B cell (primary cell): ENCODE measurements around the gene CBX7. TPM values are rescaled to one million over a fixed set of nuclear protein-coding genes. Genes with fewer than 3 reads are reported as not detected.

Source experiments
- ATAC-seq: fragments of 200-7000 bp; cut with Tn5 transposase; one replicate; pipeline ENCODE4 v1.10.0; 2021; ENCODE audit warnings: low read depth, mild to moderate bottlenecking, moderate number of reproducible peaks, moderate library complexity
- CTCF ChIA-PET: fragments of 350-600 bp; sonication (Branson Sonifier 250); formaldehyde crosslinking; loops from one replicate; lab custom pipeline; 2021; ENCODE audit warnings: antibody characterized with exemption, inconsistent platforms; lab: Charles Lee
- POLR2A ChIA-PET: fragments of 350-600 bp; sonication (Branson Sonifier 250); formaldehyde crosslinking; loops from one replicate; lab custom pipeline; 2021; ENCODE audit warnings: antibody characterized with exemption; lab: Charles Lee
- DNase-seq: peaks from one replicate; pipeline ENCODE4 v3.0.0; 2013
- H2AFZ ChIP-seq: 2 replicates; pipeline ENCODE4 v1.6.1; 2012; ENCODE audit warnings: mild to moderate bottlenecking, low read depth, low read length; ENCODE audit not compliant: insufficient read depth, poor library complexity, severe bottlenecking
- H3K27ac ChIP-seq, 2 donors: 1 replicate in 1 of 2; 2 replicates in 1 of 2; pipeline ENCODE4 v1.5.1; 2012 to 2013; ENCODE audit warnings: low read length in 2 of 2, mild to moderate bottlenecking in 2 of 2, moderate library complexity in 1 of 2
- H3K27me3 ChIP-seq, 4 experiments: fragments of 200-600 bp in 1 of 4; sonication (generic) in 1 of 4; replicated peaks in 1 of 4; 1 replicate in 2 of 4; 2 replicates in 2 of 4; pipeline versions ENCODE4 v1.6.1 to v1.7.0; 2013 to 2016; ENCODE audit warnings: low read length in 3 of 4, mild to moderate bottlenecking in 2 of 4, mixed read lengths in 1 of 4, moderate library complexity in 1 of 4; ENCODE audit not compliant: insufficient read depth in 4 of 4, control insufficient read depth in 3 of 4; ENCODE audit errors: control extremely low read depth in 1 of 4
- H3K36me3 ChIP-seq, 2 experiments: replicated peaks in 1 of 2; 1 replicate in 1 of 2; 2 replicates in 1 of 2; pipeline versions ENCODE4 v1.6.1 to v1.7.1; 2013; ENCODE audit warnings: low read length in 1 of 2; ENCODE audit not compliant: insufficient read depth in 2 of 2, control insufficient read depth in 1 of 2; ENCODE audit errors: control extremely low read depth in 1 of 2, extremely low read depth in 1 of 2
- H3K4me1 ChIP-seq, 2 donors: fragments of 200-600 bp in 1 of 2; sonication (generic) in 1 of 2; 1 replicate in 1 of 2; 2 replicates in 1 of 2; pipeline versions ENCODE4 v1.5.1 to v1.6.1; 2013 to 2017; ENCODE audit warnings: low read length in 2 of 2; ENCODE audit not compliant: control insufficient read depth in 2 of 2, insufficient read depth in 2 of 2
- H3K4me2 ChIP-seq: replicated peaks from 2 replicates; pipeline ENCODE3; 2012; ENCODE audit warnings: mild to moderate bottlenecking, low read depth, low read length; ENCODE audit not compliant: poor library complexity, severe bottlenecking
- H3K4me3 ChIP-seq, 5 experiments: fragments of 200-600 bp in 1 of 5; sonication (generic) in 1 of 5; 1 replicate in 3 of 5; 2 replicates in 2 of 5; pipeline versions ENCODE4 v1.5.1 to v1.7.0; 2011 to 2016; ENCODE audit warnings: low read length in 4 of 5, mild to moderate bottlenecking in 4 of 5, low read depth in 2 of 5, control low read depth in 1 of 5, moderate library complexity in 1 of 5; ENCODE audit not compliant: insufficient read depth in 1 of 5; ENCODE audit errors: control extremely low read depth in 1 of 5, extremely low read depth in 1 of 5
- H3K79me2 ChIP-seq: fragments of 200-600 bp; sonication (generic); one replicate; pipeline ENCODE4 v1.6.0; 2016; ENCODE audit warnings: low read length; ENCODE audit not compliant: control insufficient read depth, insufficient read depth
- H3K9ac ChIP-seq: fragments of 200-600 bp; sonication (generic); 2 replicates; pipeline ENCODE4 v1.6.1; 2017; ENCODE audit warnings: mild to moderate bottlenecking, low read length, moderate library complexity
- H3K9me3 ChIP-seq, 3 donors: one replicate each; pipeline versions ENCODE4 v1.6.1 to v1.7.1; 2013; ENCODE audit warnings: low read length in 2 of 3; ENCODE audit not compliant: control insufficient read depth in 2 of 3, insufficient read depth in 1 of 3; ENCODE audit errors: control extremely low read depth in 1 of 3
- H4K20me1 ChIP-seq: 2 replicates; pipeline ENCODE4 v1.6.0; 2012; ENCODE audit warnings: mild to moderate bottlenecking, low read length; ENCODE audit not compliant: insufficient read depth, control insufficient read depth, poor library complexity, severe bottlenecking
- H3K27ac Mint-ChIP-seq: one replicate; pipeline ENCODE4 v1.8.0; 2021; ENCODE audit warnings: mixed read lengths
- H3K27me3 Mint-ChIP-seq: one replicate; pipeline ENCODE4 v1.8.0; 2021; ENCODE audit warnings: mixed read lengths
- H3K4me1 Mint-ChIP-seq: one replicate; pipeline ENCODE4 v1.8.0; 2021; ENCODE audit warnings: mixed read lengths
- H3K4me3 Mint-ChIP-seq: one replicate; pipeline ENCODE4 v1.8.0; 2021; ENCODE audit warnings: mixed read lengths
- H3K9me3 Mint-ChIP-seq: one replicate; pipeline ENCODE4 v1.8.0; 2022; ENCODE audit warnings: mixed read lengths; ENCODE audit not compliant: insufficient read depth
- EZH2 ChIP-seq: IDR thresholded peaks from 2 replicates; pipeline ENCODE4 v1.6.1; 2012; ENCODE audit warnings: borderline replicate concordance, low read depth, mild to moderate bottlenecking, moderate library complexity, low read length; ENCODE audit not compliant: insufficient read depth, poor library complexity, severe bottlenecking
- WGBS: methylation state at CpG from one replicate; pipeline ENCODE4 v1.1.5; 2013; ENCODE audit warnings: missing lambda C conversion rate; ENCODE audit not compliant: insufficient coverage; 5-methylcytosine and 5-hydroxymethylcytosine counted together
- intact Hi-C: fragments of 100-400 bp; cut with micrococcal nuclease; formaldehyde crosslinking; loops from one replicate; pipeline ENCODE4 v1.10.0; 2022
- polyA plus RNA-seq: library from polyadenylated mRNA; depleted of rRNA; stranded (reverse); fragments of >200 nt; gene quantifications from 2 replicates; pipeline ENCODE4 v1.2.3, GENCODE V29; 2012
- total RNA-seq, 2 donors: library from RNA; stranded (reverse); fragments of 120-200 nt in 1 of 2; gene quantifications; 1 replicate in 1 of 2; 2 replicates in 1 of 2; pipeline versions ENCODE4 v1.2.3 to v1.2.4, GENCODE V29; 2013 to 2022
- TF ChIP-seq, protein P1 (sequence below): fragments of 200-600 bp; IDR thresholded peaks from one replicate; pipeline ENCODE4 v1.8.0; 2022; ENCODE audit warnings: antibody characterized with exemption, mild to moderate bottlenecking

CBX7 gene
- total and polyA plus RNA-seq, 2 donors (not counting 1 experiment from before 2014, with no cell fraction given) = 83.6 to 141 TPM

DNA sequence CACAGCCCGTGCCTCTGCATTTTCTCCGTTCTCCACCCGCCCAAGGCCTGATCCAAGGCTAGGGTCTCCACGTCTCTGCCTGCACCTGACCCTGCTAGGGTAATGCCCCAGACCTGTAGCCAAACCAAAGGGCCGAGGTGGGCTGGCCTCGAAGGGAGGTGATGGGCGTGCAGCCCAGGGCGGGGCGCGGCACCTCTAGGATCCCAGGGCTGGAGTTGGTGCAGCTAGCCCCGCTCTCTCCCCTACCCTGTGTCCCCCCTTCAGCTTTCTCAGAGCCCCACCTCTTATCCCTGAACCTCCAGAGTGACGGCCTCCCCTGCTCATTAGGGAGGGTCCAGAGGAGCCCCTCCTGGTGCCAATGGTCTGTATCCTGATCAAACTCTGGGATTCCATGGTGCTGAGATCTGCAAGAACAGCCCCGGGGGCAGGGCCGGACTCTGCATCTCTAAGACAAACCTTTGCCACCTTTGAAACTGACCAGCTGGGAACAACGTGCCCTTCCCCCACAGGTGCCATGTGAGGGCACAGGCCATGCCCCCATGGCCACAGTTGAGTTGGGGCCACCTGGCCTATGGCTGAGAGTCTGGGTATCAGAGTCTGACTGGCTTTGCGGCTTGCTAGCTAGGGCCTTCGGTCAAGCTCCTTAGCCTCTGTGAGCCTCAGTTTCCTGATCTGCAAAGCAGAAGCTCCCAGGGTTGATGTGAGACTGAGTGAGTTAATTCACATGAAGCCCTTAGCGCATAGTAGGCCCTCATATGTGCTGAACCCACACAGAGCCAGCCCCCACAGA is 23.1 kb upstream of the CBX7 start:
- peaks cover 3% of the 10 kb centered on the region for H3K27me3 Mint-ChIP-seq
- H4K20me1 ChIP-seq = no peaks in the 10 kb centered on the region
- H3K4me2 ChIP-seq = no peak overlapping the region
- no peak overlapping the region for H3K27ac ChIP-seq
- H3K79me2 ChIP-seq = no peaks in the 10 kb centered on the region
- no peak overlapping the region for H3K27ac Mint-ChIP-seq
- no peak overlapping the region for H3K4me3 ChIP-seq
- ChIA-PET CTCF (interaction anchor here (11.3 kb wide), 2 partner anchors 135 to 142 kb away, joined by 121 to 171 read pairs; partner anchors contain the start of gene RPL3), POLR2A (interaction anchor here (0.6 kb wide), 1 partner anchor 131 kb away, joined by 4 read pairs; no protein-coding TSS in a partner anchor)
- no peaks in the 10 kb centered on the region for H3K27me3 ChIP-seq
- WGBS = 95% methylated on average over 18 of the region's 18 CpGs
- peaks cover 38% of the 10 kb centered on the region for H3K4me1 Mint-ChIP-seq
- H3K9me3 Mint-ChIP-seq = no peaks in the 10 kb centered on the region
- intact Hi-C loops = no loop called here
- H3K4me1 ChIP-seq = peaks cover 32 to 43% of the 10 kb centered on the region in 2 donors
- no peaks in the 10 kb centered on the region for H3K9me3 ChIP-seq
- H2AFZ ChIP-seq = no peak overlapping the region
- no peak for ATAC-seq
- no peak overlapping the region for H3K9ac ChIP-seq
- H3K4me3 Mint-ChIP-seq = no peak overlapping the region
- TF ChIP-seq, protein P1, sequence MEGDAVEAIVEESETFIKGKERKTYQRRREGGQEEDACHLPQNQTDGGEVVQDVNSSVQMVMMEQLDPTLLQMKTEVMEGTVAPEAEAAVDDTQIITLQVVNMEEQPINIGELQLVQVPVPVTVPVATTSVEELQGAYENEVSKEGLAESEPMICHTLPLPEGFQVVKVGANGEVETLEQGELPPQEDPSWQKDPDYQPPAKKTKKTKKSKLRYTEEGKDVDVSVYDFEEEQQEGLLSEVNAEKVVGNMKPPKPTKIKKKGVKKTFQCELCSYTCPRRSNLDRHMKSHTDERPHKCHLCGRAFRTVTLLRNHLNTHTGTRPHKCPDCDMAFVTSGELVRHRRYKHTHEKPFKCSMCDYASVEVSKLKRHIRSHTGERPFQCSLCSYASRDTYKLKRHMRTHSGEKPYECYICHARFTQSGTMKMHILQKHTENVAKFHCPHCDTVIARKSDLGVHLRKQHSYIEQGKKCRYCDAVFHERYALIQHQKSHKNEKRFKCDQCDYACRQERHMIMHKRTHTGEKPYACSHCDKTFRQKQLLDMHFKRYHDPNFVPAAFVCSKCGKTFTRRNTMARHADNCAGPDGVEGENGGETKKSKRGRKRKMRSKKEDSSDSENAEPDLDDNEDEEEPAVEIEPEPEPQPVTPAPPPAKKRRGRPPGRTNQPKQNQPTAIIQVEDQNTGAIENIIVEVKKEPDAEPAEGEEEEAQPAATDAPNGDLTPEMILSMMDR = no peak
- TF ChIP-seq EZH2 = no peak
- no peaks in the 10 kb centered on the region for H3K36me3 ChIP-seq
- DNase-seq = peak; percentile 16
